BE2C (cell line): ENCODE data around the gene MBP.

Source experiments
- DNase-seq: peaks from one replicate; pipeline ENCODE4 v3.0.0-alpha.2; 2020
- H3K27me3 ChIP-seq: fragments of 250-450 bp; sonication (Bioruptor Pico); 2 replicates; pipeline ENCODE4 v1.5.1; 2020; ENCODE audit warnings: mild to moderate bottlenecking
- H3K36me3 ChIP-seq: fragments of 250-450 bp; sonication (Bioruptor Pico); 2 replicates; pipeline ENCODE4 v1.5.1; 2020; ENCODE audit warnings: mild to moderate bottlenecking
- H3K4me1 ChIP-seq: fragments of 250-450 bp; sonication (Bioruptor Pico); 2 replicates; pipeline ENCODE4 v1.5.1; 2020
- H3K4me3 ChIP-seq: 2 replicates; pipeline ENCODE4 v1.5.1; 2011; ENCODE audit warnings: low read depth, low read length
- H3K9me3 ChIP-seq: fragments of 250-450 bp; sonication (Bioruptor Pico); 2 replicates; pipeline ENCODE4 v1.5.1; 2020
- CTCF ChIP-seq: IDR thresholded peaks from 2 replicates; pipeline ENCODE4 v1.5.1; 2012; ENCODE audit warnings: mild to moderate bottlenecking, low read depth, low read length

Gene MBP

GRCh38 chr18:77103187-77103850 is 29.3 kb downstream of the MBP start:
- no peaks in the 10 kb centered on the region for H3K9me3 ChIP-seq
- H3K4me1 ChIP-seq = no peaks in the 10 kb centered on the region
- no peak overlapping the region for H3K4me3 ChIP-seq
- H3K27me3 ChIP-seq = no peaks in the 10 kb centered on the region
- no peak for DNase-seq
- no peaks in the 10 kb centered on the region for H3K36me3 ChIP-seq
- no peak for TF ChIP-seq CTCF

GRCh38 chr18:77102259-77103040 is 30.1 kb downstream of the MBP start:
- no peak for TF ChIP-seq CTCF
- Histone ChIP-seq H3K9me3 (no peaks in the 10 kb centered on the region), H3K27me3 (no peaks in the 10 kb centered on the region), H3K4me3 (no peak overlapping the region), H3K36me3 (no peaks in the 10 kb centered on the region), H3K4me1 (no peaks in the 10 kb centered on the region)
- DNase-seq = no peak

GRCh38 chr18:77101410-77102258 is 30.9 kb downstream of the MBP start:
- Histone ChIP-seq H3K9me3 (no peaks in the 10 kb centered on the region), H3K4me3 (no peak overlapping the region), H3K36me3 (no peaks in the 10 kb centered on the region), H3K4me1 (no peaks in the 10 kb centered on the region), H3K27me3 (no peaks in the 10 kb centered on the region)
- TF ChIP-seq CTCF = no peak
- no peak for DNase-seq

- no peak for TF ChIP-seq CTCF
- Histone ChIP-seq H3K4me1 (no peaks in the 10 kb centered on the region), H3K27me3 (no peaks in the 10 kb centered on the region), H3K36me3 (no peaks in the 10 kb centered on the region), H3K9me3 (no peaks in the 10 kb centered on the region), H3K4me3 (no peak overlapping the region)
- no peak for DNase-seq
These were observed 31.7 kb downstream of the MBP start for GRCh38 chr18:77100751-77101355.

GRCh38 chr18:77099485-77100370 is 32.9 kb downstream of the MBP start:
- H3K27me3 ChIP-seq = no peaks in the 10 kb centered on the region
- H3K4me1 ChIP-seq = no peaks in the 10 kb centered on the region
- TF ChIP-seq CTCF = no peak
- no peaks in the 10 kb centered on the region for H3K9me3 ChIP-seq
- no peaks in the 10 kb centered on the region for H3K36me3 ChIP-seq
- H3K4me3 ChIP-seq = no peak overlapping the region
- no peak for DNase-seq
